Endothelial cell of umbilical vein (primary cell): ENCODE data around the gene DMD. TPM values are rescaled to one million over a fixed set of nuclear protein-coding genes. Genes with fewer than 3 reads are reported as not detected.

ENCODE experiments used
- BruUV-seq: library from RNA; stranded (reverse); fragments of 400-500 nt; replicated peaks from 2 replicates; lab custom pipeline; 2021; lab: Mats Ljungman, UMichigan
- CTCF ChIA-PET: fragments of 300-600, 350-600 bp; sonication (Branson Sonifier 250); formaldehyde crosslinking; loops from one replicate; lab custom pipeline; 2021; ENCODE audit warnings: antibody characterized with exemption, inconsistent platforms; lab: Charles Lee
- POLR2A ChIA-PET: fragments of 300-600, 350-600 bp; sonication (Branson Sonifier 250); formaldehyde crosslinking; loops from one replicate; lab custom pipeline; 2021; ENCODE audit warnings: antibody characterized with exemption, inconsistent platforms; lab: Charles Lee
- DNase-seq: peaks from one replicate; pipeline ENCODE4 v3.0.0-alpha.2; 2011; ENCODE audit warnings: low read depth, low spot score
- FAIRE-seq: peaks from 2 replicates; lab custom pipeline; 2011; peaks lifted over from hg19 to GRCh38; lab: Jason Lieb, UNC
- H2AFZ ChIP-seq: 2 replicates; pipeline ENCODE4 v1.6.0; 2012; ENCODE audit warnings: low read depth, low read length, control low read depth, inconsistent platforms
- H3K27ac ChIP-seq: 2 replicates; pipeline ENCODE4 v1.5.1; 2011; ENCODE audit warnings: low read depth, mild to moderate bottlenecking, control low read depth, low read length, moderate library complexity; ENCODE audit not compliant: insufficient read depth
- H3K27me3 ChIP-seq, 2 experiments: 2 replicates each; pipeline versions ENCODE4 v1.6.0 to v1.6.1; 2011; ENCODE audit warnings: low read length in 2 of 2, mixed read lengths in 1 of 2; ENCODE audit not compliant: control insufficient read depth in 2 of 2, insufficient read depth in 2 of 2
- H3K36me3 ChIP-seq, 2 experiments: 2 replicates in 1 of 2; 3 replicates in 1 of 2; pipeline ENCODE4 v1.5.1; 2011; ENCODE audit warnings: low read length in 2 of 2, mild to moderate bottlenecking in 1 of 2, moderate library complexity in 1 of 2; ENCODE audit not compliant: control insufficient read depth in 2 of 2, insufficient read depth in 2 of 2; ENCODE audit errors: extremely low read depth in 1 of 2
- H3K4me1 ChIP-seq: 3 replicates; pipeline ENCODE4 v1.5.1; 2011; ENCODE audit warnings: mild to moderate bottlenecking, low read length; ENCODE audit not compliant: control insufficient read depth, insufficient read depth; ENCODE audit errors: extremely low read depth
- H3K4me2 ChIP-seq: 2 replicates; pipeline ENCODE4 v1.6.1; 2011; ENCODE audit warnings: low read length, control low read depth, mixed read lengths; ENCODE audit not compliant: insufficient read depth
- H3K4me3 ChIP-seq, 3 experiments: fragments of 200-600 bp in 1 of 3; sonication (generic), shearing (Covaris generic) in 1 of 3; replicated peaks in 1 of 3; 2 replicates each; pipeline ENCODE4 v1.5.1; 2011 to 2016; ENCODE audit warnings: control low read depth in 3 of 3, low read length in 3 of 3, mild to moderate bottlenecking in 2 of 3, inconsistent platforms in 1 of 3, low read depth in 1 of 3, moderate library complexity in 1 of 3; ENCODE audit not compliant: insufficient read depth in 1 of 3
- H3K79me2 ChIP-seq: 2 replicates; pipeline ENCODE4 v1.6.0; 2012; ENCODE audit warnings: low read length, inconsistent platforms; ENCODE audit not compliant: control insufficient read depth, insufficient read depth
- H3K9ac ChIP-seq: replicated peaks from 2 replicates; pipeline ENCODE3; 2011; ENCODE audit warnings: low read length, control low read depth; ENCODE audit not compliant: insufficient read depth; ENCODE audit errors: extremely low read depth
- H3K9me1 ChIP-seq: replicated peaks from 3 replicates; pipeline ENCODE4 v1.6.0; 2011; ENCODE audit warnings: mild to moderate bottlenecking, low read length; ENCODE audit not compliant: control insufficient read depth, insufficient read depth; ENCODE audit errors: extremely low read depth
- H3K9me3 ChIP-seq: replicated peaks from 2 replicates; pipeline ENCODE4 v1.5.1; 2012; ENCODE audit warnings: low read length, inconsistent platforms; ENCODE audit not compliant: control insufficient read depth, insufficient read depth
- H4K20me1 ChIP-seq: replicated peaks from 2 replicates; pipeline ENCODE3; 2011; ENCODE audit warnings: mild to moderate bottlenecking, low read length; ENCODE audit not compliant: control insufficient read depth, insufficient read depth; ENCODE audit errors: extremely low read depth
- EZH2 ChIP-seq: IDR thresholded peaks from 2 replicates; pipeline ENCODE4 v1.6.1; 2012; ENCODE audit warnings: borderline replicate concordance, low read depth, mild to moderate bottlenecking, moderate library complexity, low read length, inconsistent platforms; ENCODE audit not compliant: severe bottlenecking
- FOS ChIP-seq: IDR thresholded peaks from 2 replicates; pipeline ENCODE4 v1.6.1; 2011; ENCODE audit warnings: mild to moderate bottlenecking, low read length, moderate library complexity, borderline replicate concordance; ENCODE audit not compliant: insufficient read depth
- GATA2 ChIP-seq: IDR thresholded peaks from 2 replicates; pipeline ENCODE4 v1.7.0; 2011; ENCODE audit warnings: low read depth, mild to moderate bottlenecking, moderate library complexity, mixed read lengths, low read length; ENCODE audit not compliant: insufficient read length, insufficient read depth
- JUN ChIP-seq: IDR thresholded peaks from 2 replicates; pipeline ENCODE4 v1.6.1; 2011; ENCODE audit warnings: borderline replicate concordance, low read depth; ENCODE audit not compliant: insufficient read length, insufficient read depth
- MAX ChIP-seq: IDR thresholded peaks from 2 replicates; pipeline ENCODE4 v1.6.1; 2011; ENCODE audit not compliant: insufficient read depth, insufficient read length
- MYC ChIP-seq: IDR thresholded peaks from one replicate; pipeline ENCODE4 v1.6.1; 2011; ENCODE audit warnings: mild to moderate bottlenecking, low read depth, low read length
- POLR2A ChIP-seq: IDR thresholded peaks from 2 replicates; pipeline ENCODE4 v1.6.1; 2012; ENCODE audit warnings: low read depth, mild to moderate bottlenecking, control low read depth, low read length
- POLR2AphosphoS5 ChIP-seq: IDR thresholded peaks from 2 replicates; pipeline ENCODE4 v1.6.1; 2012; ENCODE audit warnings: low read depth, mild to moderate bottlenecking, control low read depth, low read length, moderate library complexity; ENCODE audit not compliant: insufficient read depth
- dilution Hi-C: fragments of 300-500 bp; cut with MboI; formaldehyde crosslinking; loops from one replicate; pipeline ENCODE4 v1.15.0; 2019; ENCODE audit warnings: low sequenced_read_pairs; ENCODE audit not compliant: extremely low pct_ligation_motif_present
- intact Hi-C: fragments of 100-400 bp; cut with micrococcal nuclease; formaldehyde crosslinking; loops from one replicate; pipeline ENCODE4 v1.10.0; 2022
- polyA plus RNA-seq, 4 experiments: library from polyadenylated mRNA; depleted of rRNA in 3 of 4; stranded (reverse) in 3 of 4; unstranded in 1 of 4; fragments of >200 nt; gene quantifications; 2 replicates each; pipeline versions ENCODE4 v1.2.1 to v1.2.3, GENCODE V29; 2011 to 2012; ENCODE audit warnings: missing spikeins in 1 of 4
- total RNA-seq: library from RNA; stranded (reverse); gene quantifications from 2 replicates; pipeline ENCODE4 v1.2.3, GENCODE V29; 2021
- TF ChIP-seq, protein P1 (sequence below), 2 donors: IDR thresholded peaks; 1 replicate in 1 of 2; 2 replicates in 1 of 2; pipeline ENCODE4 v1.5.1; 2011; ENCODE audit warnings: low read length in 2 of 2, mild to moderate bottlenecking in 2 of 2, moderate library complexity in 2 of 2, control low read depth in 1 of 2, inconsistent platforms in 1 of 2, low read depth in 1 of 2; ENCODE audit not compliant: insufficient read depth in 1 of 2; ENCODE audit errors: extremely low read depth in 1 of 2

Gene DMD
- total and polyA plus RNA-seq, 2 donors (not counting 3 experiments of a cell fraction or from before 2014, with no cell fraction given), result 7.3 to 9.0 TPM

DNA sequence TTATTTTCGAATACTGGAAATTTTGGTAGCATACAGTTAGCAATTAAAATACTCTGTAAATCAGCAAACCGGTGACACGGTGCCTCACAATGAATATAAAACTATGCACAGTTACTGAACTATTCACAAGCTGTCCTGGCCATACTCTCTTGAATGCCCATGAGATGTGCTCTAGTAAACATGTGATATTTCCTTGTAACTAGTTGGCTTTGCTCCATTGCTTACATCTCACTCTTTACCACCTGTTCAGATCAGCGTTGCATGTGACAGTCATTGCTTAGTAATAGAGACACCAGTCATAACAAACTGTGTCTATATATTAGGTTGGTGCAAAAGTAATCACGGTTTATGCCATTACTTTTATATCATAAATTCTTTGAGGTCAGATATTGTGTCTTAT is 1241.6 kb downstream of the DMD start:
- intact Hi-C loops (no loop called here), dilution Hi-C loops (no loop called here)
- H3K27me3 ChIP-seq, result no peaks in the 10 kb centered on the region
- H3K4me1 ChIP-seq, result no peaks in the 10 kb centered on the region
- ChIA-PET POLR2A (no interaction called here), CTCF (no interaction called here)
- H3K27ac ChIP-seq, result no peak overlapping the region
- no peaks in the 10 kb centered on the region for H3K79me2 ChIP-seq
- FAIRE-seq (no peak), DNase-seq (no peak)
- no peak overlapping the region for H3K9ac ChIP-seq
- no TSS peak for BruUV-seq
- H3K9me3 ChIP-seq, result no peaks in the 10 kb centered on the region
- H3K9me1 ChIP-seq, result no peaks in the 10 kb centered on the region
- no peak overlapping the region for H2AFZ ChIP-seq
- H3K4me3 ChIP-seq, result no peak overlapping the region
- no peaks in the 10 kb centered on the region for H3K36me3 ChIP-seq
- H3K4me2 ChIP-seq, result no peak overlapping the region
- H4K20me1 ChIP-seq, result no peaks in the 10 kb centered on the region
- TF ChIP-seq JUN (no peak), POLR2A (no peak), MYC (no peak), MAX (no peak), GATA2 (no peak), EZH2 (no peak), FOS (no peak), POLR2AphosphoS5 (no peak)
- TF ChIP-seq, protein P1, sequence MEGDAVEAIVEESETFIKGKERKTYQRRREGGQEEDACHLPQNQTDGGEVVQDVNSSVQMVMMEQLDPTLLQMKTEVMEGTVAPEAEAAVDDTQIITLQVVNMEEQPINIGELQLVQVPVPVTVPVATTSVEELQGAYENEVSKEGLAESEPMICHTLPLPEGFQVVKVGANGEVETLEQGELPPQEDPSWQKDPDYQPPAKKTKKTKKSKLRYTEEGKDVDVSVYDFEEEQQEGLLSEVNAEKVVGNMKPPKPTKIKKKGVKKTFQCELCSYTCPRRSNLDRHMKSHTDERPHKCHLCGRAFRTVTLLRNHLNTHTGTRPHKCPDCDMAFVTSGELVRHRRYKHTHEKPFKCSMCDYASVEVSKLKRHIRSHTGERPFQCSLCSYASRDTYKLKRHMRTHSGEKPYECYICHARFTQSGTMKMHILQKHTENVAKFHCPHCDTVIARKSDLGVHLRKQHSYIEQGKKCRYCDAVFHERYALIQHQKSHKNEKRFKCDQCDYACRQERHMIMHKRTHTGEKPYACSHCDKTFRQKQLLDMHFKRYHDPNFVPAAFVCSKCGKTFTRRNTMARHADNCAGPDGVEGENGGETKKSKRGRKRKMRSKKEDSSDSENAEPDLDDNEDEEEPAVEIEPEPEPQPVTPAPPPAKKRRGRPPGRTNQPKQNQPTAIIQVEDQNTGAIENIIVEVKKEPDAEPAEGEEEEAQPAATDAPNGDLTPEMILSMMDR (IDR thresholded peaks at IDR 0.05; ENCODE audit: extremely low read depth in 1 of 2, insufficient read depth in 1 of 2, low read depth in 1 of 2, low read length in 2 of 2), result no peak
